Measurements from ENCODE around the gene TLNRD1. TPM values are rescaled to one million over a fixed set of nuclear protein-coding genes. Genes with fewer than 3 reads are reported as not detected.

Gene TLNRD1
- total and polyA plus RNA-seq, 7 donors = 0.65 to 5.1 (median 2.6) TPM

DNA sequence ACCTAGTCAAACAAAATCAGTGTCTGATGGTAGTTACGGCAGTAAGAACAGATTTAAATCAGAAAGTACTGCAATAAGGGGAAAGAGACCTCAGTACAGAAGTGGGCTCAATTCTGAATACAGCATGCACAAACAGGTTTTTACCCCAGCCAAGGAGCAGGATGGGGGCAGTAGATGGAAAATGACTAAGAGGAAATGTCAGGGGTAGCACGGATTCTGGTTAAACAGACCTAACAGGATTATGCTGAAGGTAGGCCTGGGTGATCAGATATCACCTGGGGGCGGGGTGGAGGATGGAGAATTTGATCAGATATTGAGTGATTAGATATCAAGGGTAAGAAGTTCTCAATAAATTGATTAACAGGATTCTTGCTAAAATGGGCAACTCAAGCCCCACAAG, 30.1 kb upstream of the TLNRD1 start:
- TF ChIP-seq, protein P1, sequence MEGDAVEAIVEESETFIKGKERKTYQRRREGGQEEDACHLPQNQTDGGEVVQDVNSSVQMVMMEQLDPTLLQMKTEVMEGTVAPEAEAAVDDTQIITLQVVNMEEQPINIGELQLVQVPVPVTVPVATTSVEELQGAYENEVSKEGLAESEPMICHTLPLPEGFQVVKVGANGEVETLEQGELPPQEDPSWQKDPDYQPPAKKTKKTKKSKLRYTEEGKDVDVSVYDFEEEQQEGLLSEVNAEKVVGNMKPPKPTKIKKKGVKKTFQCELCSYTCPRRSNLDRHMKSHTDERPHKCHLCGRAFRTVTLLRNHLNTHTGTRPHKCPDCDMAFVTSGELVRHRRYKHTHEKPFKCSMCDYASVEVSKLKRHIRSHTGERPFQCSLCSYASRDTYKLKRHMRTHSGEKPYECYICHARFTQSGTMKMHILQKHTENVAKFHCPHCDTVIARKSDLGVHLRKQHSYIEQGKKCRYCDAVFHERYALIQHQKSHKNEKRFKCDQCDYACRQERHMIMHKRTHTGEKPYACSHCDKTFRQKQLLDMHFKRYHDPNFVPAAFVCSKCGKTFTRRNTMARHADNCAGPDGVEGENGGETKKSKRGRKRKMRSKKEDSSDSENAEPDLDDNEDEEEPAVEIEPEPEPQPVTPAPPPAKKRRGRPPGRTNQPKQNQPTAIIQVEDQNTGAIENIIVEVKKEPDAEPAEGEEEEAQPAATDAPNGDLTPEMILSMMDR (IDR thresholded peaks at IDR 0.05) = no peak
- 93 to 94% (median 94%) methylated on average over 3 of the region's 3 CpGs for WGBS, 3 donors
- ATAC-seq (no peak), DNase-seq (no peak)
- Histone ChIP-seq H3K36me3 (ENCODE audit: insufficient read depth in 1 of 2, low read depth in 1 of 2) (peaks cover 0 to 15% of the 10 kb centered on the region in 2 donors), H3K27me3 (ENCODE audit: insufficient read depth in 3 of 3, low read length in 2 of 3) (no peaks in the 10 kb centered on the region), H3K4me3 (no peak overlapping the region), H3K9me3 (no peaks in the 10 kb centered on the region), H3K27ac (no peak overlapping the region), H3K4me1 (peaks cover 3% of the 10 kb centered on the region)
- intact Hi-C loops (cut with DNase I) = loop anchor here (2.0 to 10.0 kb wide), 4 partner anchors 192 to 516 kb away; partner anchors contain the start of gene CEMIP (in 1 of the 2)

GRCh38 chr15:80971143-80971542, 29.6 kb upstream of the TLNRD1 start:
- peaks cover 0 to 15% of the 10 kb centered on the region in 2 donors for H3K36me3 ChIP-seq (ENCODE audit: insufficient read depth in 1 of 2, low read depth in 1 of 2)
- no peaks in the 10 kb centered on the region for H3K27me3 ChIP-seq (ENCODE audit: insufficient read depth in 3 of 3, low read length in 2 of 3)
- ATAC-seq (no peak), DNase-seq (no peak)
- no peak overlapping the region for H3K27ac ChIP-seq
- H3K9me3 ChIP-seq = no peaks in the 10 kb centered on the region
- intact Hi-C loops (cut with DNase I) = loop anchor here (2.0 to 10.0 kb wide), 4 partner anchors 192 to 516 kb away; partner anchors contain the start of gene CEMIP (in 1 of the 2)
- 77 to 84% (median 81%) methylated on average over 2 of the region's 2 CpGs for WGBS, 3 donors
- peaks cover 3% of the 10 kb centered on the region for H3K4me1 ChIP-seq
- TF ChIP-seq, protein P1 (IDR thresholded peaks at IDR 0.05) = no peak
- H3K4me3 ChIP-seq = no peak overlapping the region

- no peaks in the 10 kb centered on the region for H3K9me3 ChIP-seq
- DNase-seq = no peak
- no peak for ATAC-seq
- H3K36me3 ChIP-seq (ENCODE audit: insufficient read depth in 1 of 2, low read depth in 1 of 2) = peaks cover 0 to 21% of the 10 kb centered on the region in 2 donors
- H3K4me3 ChIP-seq = no peak overlapping the region
- H3K27ac ChIP-seq = no peak overlapping the region
- peaks cover 3% of the 10 kb centered on the region for H3K4me1 ChIP-seq
- intact Hi-C loops (cut with DNase I) = loop anchor here in 1 of 2 donors (5.0 to 10.0 kb wide), 2 partner anchors 407 to 515 kb away; no protein-coding TSS in a partner anchor
- H3K27me3 ChIP-seq (ENCODE audit: insufficient read depth in 3 of 3, low read length in 2 of 3) = no peaks in the 10 kb centered on the region
- TF ChIP-seq, protein P1 (IDR thresholded peaks at IDR 0.05) = no peak
- WGBS, 3 donors = 90 to 97% (median 92%) methylated on average over 3 of the region's 3 CpGs
These were observed 28.4 kb upstream of the TLNRD1 start for GRCh38 chr15:80972276-80972675.

GRCh38 chr15:80974914-80975313, 25.8 kb upstream of the TLNRD1 start:
- H3K36me3 ChIP-seq (ENCODE audit: insufficient read depth in 1 of 2, low read depth in 1 of 2) = peaks cover 2 to 27% of the 10 kb centered on the region in 2 donors

More at GRCh38 chr15:80974914-80975313, 25.8 kb upstream of the TLNRD1 start:
- H3K27ac ChIP-seq = no peak overlapping the region
- no peak for ATAC-seq
- WGBS, 3 donors = 96 to 98% (median 97%) methylated on average over 4 of the region's 4 CpGs
- no peaks in the 10 kb centered on the region for H3K27me3 ChIP-seq (ENCODE audit: insufficient read depth in 3 of 3, low read length in 2 of 3)
- no peak for DNase-seq
- peaks cover under 1% of the 10 kb centered on the region for H3K4me1 ChIP-seq
- TF ChIP-seq, protein P1 (IDR thresholded peaks at IDR 0.05) = no peak
- H3K4me3 ChIP-seq = no peak overlapping the region
- no peaks in the 10 kb centered on the region for H3K9me3 ChIP-seq
- intact Hi-C loops (cut with DNase I) = loop anchor here (5.0 to 10.0 kb wide), 3 partner anchors 292 to 518 kb away; no protein-coding TSS in a partner anchor
